SW480 (cell line): ENCODE measurements around the gene CARNS1.
"Not testable (repeated sequence)": the region's sequence is repeated elsewhere in the genome, so short reads cannot be mapped to it uniquely, and the experiment has no call there.

ENCODE experiments used
- DNase-seq: peaks from one replicate; pipeline ENCODE4 v3.0.0-alpha.2; 2016; ENCODE audit warnings: low spot score

CARNS1 gene

GRCh38 chr11:67396587-67397389, 18.7 kb upstream of the CARNS1 start:
- no peak for DNase-seq

- DNase-seq: no peak
Observed at GRCh38 chr11:67397536-67397935, 17.9 kb upstream of the CARNS1 start.

GRCh38 chr11:67397986-67398660, 17.4 kb upstream of the CARNS1 start:
- DNase-seq: no peak

GRCh38 chr11:67398661-67399563, 16.6 kb upstream of the CARNS1 start:
- DNase-seq: no peak

GRCh38 chr11:67400251-67400941, 15.1 kb upstream of the CARNS1 start:
- no peak for DNase-seq

GRCh38 chr11:67400942-67401494, 14.5 kb upstream of the CARNS1 start:
- DNase-seq: no peak

- DNase-seq: peak; percentile 89
Observed at GRCh38 chr11:67401495-67402191, 13.8 kb upstream of the CARNS1 start, which contains the start of gene PPP1CA. PPP1CA (minus strand) TSS chr11:67401858; CDS start chr11:67401782, 76 bp downstream.

GRCh38 chr11:67402192-67402839, 13.2 kb upstream of the CARNS1 start:
- DNase-seq: not testable (repeated sequence)

GRCh38 chr11:67403085-67403484, 12.4 kb upstream of the CARNS1 start:
- not testable (repeated sequence) for DNase-seq

- DNase-seq: no peak
Observed at GRCh38 chr11:67404515-67405195, 10.8 kb upstream of the CARNS1 start.

GRCh38 chr11:67405196-67405567, 10.3 kb upstream of the CARNS1 start:
- DNase-seq: no peak

GRCh38 chr11:67405688-67406339, 9.7 kb upstream of the CARNS1 start:
- no peak for DNase-seq

GRCh38 chr11:67406420-67406968, 9.0 kb upstream of the CARNS1 start:
- DNase-seq: no peak

- no peak for DNase-seq
Observed at GRCh38 chr11:67406969-67407687, 8.3 kb upstream of the CARNS1 start.

- DNase-seq: no peak
Observed at GRCh38 chr11:67407688-67408163, 7.8 kb upstream of the CARNS1 start.

- DNase-seq: no peak
Observed at GRCh38 chr11:67408437-67409200, 6.9 kb upstream of the CARNS1 start.

GRCh38 chr11:67409261-67409666, 6.2 kb upstream of the CARNS1 start:
- DNase-seq: no peak
